GM19328 (cell line): ENCODE data around the gene CCNG1.
"Not testable (repeated sequence)": the region's sequence is repeated elsewhere in the genome, so short reads cannot be mapped to it uniquely, and the experiment has no call there.

Experiments used
- ATAC-seq: cut with Tn5 transposase; IDR thresholded peaks from one replicate; pipeline ENCODE4 v1.9.1; 2021; ENCODE audit warnings: mild to moderate bottlenecking, moderate library complexity; ENCODE audit not compliant: unreplicated experiment

CCNG1 gene

DNA sequence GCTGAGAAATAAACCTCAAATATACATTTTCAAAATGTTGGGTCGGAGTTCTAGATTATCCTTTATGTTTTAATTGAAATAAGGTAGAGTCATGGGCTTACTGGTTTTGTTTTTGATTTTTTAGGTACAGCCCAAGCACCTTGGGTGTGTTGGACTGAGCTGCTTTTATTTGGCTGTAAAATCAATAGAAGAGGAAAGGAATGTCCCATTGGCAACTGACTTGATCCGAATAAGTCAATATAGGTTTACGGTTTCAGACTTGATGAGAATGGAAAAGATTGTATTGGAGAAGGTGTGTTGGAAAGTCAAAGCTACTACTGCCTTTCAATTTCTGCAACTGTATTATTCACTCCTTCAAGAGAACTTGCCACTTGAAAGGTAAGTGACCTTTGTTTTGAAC is 3.6 kb downstream of the CCNG1 start:
- no peak for ATAC-seq

DNA sequence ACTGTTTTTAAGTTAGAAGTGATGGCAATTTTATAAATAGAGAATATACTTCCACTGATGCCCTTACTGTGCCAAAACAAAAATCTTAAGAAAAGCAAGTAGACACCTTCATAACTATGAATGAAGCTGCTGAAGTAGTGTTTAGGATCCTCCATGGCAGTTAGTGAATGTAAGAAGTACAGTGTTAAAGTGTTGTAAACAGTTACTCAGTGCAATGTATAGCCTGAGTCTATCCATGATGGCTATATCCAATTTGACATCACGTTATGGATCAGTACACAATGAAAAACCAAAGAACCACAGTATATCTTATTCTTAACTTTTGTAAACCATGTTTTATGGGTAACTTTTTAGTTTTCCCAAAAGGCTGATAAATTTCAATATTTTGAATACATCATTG is 7.1 kb downstream of the CCNG1 start:
- ATAC-seq = no peak

DNA sequence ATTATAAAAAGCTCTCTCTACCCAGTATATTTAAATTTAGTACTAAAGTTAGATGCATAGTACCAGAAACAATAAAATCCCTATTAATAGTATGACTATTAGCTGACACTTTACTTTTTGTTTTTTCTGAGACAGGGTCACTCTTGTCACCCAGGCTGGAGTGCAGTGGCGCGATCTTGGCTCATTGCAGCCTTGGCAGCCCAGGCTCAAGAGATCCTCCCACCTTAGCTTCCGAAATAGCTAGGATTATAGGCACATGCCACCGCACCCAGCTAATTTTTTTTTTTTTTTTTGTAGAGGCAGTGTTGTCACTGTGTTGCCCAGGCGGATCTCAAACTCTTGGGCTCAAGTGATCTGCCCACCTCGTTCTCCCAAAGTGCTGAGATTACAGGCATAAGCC is 8.0 kb downstream of the CCNG1 start:
- ATAC-seq = no peak

DNA sequence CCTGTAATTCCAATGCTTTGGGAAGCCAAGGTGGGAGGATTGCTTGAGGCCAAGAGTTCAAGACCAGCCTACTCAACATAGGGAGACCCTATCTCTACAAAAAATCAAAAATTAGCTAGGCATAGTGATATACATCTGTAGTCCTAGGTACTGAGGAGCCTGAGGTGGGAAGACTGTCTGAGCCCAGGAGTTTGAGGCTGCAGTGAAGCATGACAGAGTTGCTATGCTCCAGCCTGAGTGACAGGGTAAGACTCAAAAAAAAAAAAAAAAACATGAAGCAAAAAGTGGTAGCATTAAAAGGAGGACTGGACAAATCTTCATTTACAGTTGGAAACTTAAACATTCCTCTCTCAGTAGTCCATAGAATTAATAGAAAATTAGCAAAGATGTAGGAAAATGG is 9.8 kb downstream of the CCNG1 start:
- ATAC-seq = no peak

DNA sequence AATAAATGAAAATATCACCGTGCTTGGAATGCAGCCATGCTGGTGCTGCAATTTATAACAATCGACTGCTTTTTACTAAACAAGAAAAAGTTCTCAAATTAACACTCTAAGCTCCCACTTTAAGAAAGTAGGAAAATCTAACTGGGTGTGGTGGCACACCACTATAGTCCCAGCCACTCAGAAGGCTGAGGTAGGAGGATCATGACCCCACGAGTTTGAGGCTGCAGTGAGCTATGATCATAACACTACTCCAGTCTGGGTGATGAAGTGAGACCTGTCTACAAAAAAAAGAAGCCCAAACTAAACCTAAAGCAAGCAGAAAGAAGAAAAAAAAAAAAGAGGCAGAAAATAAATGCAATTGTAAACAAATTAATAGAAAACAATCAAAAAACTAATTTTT is 10.5 kb downstream of the CCNG1 start:
- ATAC-seq = no peak

DNA sequence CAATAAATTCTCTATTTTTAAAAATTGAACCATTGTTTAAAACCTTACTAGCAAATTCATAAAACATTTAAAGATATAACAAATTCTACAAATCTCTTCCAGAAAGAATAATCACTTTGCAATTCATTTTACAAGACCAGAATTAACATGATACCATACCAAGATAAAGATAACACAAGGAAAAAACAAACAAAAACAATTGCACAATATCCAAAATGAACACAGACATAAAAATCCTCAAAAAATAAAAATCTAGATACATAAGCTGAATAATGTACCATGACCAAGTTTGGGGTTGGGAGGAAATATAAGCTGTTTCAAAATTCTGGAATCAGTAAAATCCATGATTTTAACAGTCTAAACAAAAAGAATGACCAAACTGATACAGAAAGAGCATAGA is 11.1 kb downstream of the CCNG1 start:
- no peak for ATAC-seq

DNA sequence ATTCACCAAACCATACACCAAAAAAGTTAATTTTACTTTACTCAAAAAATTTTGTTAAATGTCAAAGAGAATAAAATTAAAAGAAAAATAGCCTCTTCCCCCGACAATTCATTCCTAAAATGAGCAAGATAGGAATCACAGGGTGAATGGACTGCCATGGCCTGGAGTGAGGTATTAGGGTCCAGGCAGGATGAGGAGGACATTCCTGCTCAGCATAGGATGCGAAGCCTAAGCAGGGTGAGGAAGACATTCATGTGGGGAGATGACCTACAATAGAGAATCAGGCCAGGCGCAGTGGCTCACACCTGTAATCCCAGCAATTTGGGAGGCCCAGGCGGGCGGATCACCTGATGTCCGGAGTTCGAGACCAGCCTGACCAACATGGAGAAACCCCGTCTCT is 14.1 kb downstream of the CCNG1 start:
- ATAC-seq = no peak

DNA sequence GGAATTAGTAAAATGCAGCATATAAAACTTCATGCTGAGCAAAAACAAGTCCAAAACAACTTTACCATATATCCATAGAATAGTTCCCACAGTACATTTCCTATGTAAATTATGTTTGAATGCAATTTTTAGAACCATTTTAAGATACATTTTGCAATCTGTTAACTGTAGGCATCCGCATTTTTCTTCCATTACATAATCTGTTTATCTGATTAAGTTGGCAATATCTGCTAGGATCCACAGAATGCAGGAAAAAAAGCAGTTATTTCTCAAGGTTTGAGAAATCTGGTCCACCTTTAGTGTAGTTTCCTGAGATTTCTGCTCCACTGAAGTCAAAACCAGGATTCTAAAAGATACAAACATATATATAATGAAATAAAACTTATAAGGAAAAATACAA is 16.3 kb downstream of the CCNG1 start:
- no peak for ATAC-seq

DNA sequence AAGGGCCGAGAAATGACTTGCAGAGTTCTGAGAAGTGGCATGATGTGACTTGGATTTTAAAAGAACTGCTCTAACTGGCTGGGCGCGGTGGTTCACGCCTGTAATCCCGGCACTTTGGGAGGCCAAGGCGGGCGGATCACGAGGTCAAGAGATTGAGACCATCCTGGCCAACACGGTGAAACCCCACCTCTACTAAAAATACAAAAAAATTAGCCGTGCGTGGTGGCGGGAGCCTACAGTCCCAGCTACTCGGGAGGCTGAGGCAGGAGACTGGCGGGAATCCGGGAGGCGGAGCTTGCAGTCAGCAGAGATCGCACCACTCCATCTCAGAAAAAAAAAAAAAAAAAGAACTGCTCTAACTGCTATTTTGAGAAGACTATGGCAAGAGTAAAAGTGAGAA is 18.0 kb downstream of the CCNG1 start:
- ATAC-seq = not testable (repeated sequence)

DNA sequence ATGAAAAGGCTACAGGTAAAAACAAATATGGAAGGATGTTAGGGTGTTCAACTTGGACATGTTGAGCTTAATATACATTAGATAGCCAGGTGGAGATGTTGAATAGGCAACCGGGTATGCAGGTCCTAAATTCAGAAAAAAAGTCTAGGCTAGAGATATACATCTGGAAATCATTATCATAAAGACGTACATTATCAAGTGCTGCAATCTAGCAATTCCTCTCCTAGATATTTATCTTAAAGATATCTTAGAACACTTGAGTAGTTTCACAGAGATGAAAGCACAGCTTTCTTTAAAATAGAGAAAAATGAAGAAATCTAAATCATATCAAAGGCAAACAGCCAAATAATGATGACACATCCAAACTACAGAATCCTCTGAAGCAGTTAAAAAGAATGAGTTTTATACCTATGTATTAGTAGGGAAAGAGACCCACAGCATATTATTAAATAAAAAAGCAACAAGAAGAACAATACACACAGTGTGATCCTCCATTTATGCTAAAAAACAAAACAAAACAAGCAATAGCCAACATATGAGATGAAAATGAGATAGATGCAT is 18.7 kb downstream of the CCNG1 start:
- no peak for ATAC-seq

DNA sequence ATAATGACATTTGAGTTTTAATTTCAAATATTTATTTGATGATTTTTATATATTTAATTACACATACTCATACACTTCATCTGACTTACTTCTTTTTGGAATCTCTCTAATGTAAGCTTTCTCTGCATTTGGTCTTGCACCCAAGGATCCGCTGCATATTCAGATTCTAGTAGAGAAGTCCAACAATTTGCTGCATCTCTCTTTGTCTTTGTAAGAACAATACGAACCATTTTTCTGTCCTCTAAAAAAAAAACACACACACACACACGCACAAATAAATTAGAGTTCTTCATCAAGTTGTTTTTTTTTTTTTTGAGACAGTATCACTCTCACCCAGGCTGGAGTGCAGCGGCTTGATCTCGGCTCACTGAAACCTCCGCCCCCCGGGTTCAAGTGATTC is 19.4 kb downstream of the CCNG1 start:
- ATAC-seq = no peak

DNA sequence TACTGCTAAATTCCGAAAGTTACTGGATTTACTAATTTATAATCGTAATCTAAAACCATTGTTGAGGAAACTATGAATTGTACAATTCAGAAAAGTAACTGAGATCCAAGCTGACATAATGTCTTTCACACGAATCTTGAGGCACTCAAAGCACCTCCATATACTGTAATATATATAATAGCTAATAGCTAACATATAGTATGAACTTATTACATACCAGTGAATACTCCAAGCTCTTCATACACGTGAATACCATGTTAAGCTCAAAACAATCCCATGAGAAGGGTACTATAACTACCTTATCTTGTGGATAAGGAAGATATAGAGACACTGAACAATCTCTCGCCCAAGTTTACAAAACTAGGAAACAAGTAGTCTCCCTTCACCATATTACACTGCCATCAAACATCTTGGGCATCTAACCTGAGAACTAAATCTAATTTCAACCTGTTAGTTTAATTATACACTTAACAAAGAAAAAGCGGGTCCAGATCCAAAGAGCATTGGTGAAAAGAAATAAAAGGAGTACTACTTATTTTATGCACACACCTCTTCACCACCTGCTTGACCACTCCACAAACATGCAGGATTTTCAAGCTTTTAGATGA is 21.5 kb downstream of the CCNG1 start:
- no peak for ATAC-seq

DNA sequence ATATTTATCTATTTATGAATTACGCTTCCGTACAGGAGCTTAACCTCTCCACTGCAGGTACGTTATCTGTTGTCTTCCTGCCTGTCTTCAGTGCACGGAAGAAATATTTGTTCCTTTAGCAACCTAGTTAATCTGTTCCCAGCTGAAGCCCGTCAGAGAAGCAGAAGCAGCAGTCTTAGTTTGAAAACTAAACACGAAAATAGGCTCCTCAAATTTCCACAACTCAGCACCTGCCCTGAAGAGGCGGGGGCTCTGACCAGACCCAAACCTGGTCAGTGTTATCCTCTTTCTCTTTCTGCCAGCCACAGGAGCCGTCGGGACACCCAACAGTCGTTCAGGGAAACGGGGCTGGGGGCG is 22.0 kb downstream of the CCNG1 start:
- ATAC-seq = peak; percentile 1

DNA sequence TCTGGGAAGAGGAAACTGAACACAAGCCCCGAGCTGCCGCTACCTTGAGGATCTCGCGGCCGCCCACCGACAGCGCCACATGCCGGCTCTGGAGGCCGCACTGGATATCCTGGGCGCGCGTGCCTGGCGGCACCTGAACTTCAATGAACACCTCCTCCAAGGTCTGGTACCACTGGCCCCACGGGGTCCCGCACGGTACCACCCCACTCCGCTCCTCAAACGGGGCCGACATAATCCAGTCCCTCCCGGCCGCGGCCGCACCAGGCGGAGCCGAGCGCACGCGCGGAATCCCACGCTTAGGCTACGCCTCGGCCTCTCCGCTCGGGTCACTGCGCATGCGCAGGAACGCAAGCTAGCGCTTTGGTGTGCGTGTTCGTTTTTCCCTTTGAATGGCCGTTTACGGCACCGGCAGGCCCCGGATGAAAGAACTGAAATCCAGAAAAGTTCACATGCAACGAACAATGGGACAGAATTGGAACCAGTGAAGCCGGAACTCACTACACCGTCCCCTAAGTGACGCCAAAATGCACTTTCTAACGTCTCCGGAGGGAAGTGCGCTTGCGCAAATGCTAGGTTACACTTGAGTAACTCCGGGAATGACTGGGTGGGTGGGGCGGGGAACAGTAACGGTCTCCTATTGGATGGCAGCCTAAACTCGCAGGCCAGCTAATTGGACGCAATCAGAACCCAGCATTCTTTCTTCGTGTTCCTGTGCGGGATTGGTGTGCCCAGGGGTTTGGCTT is 22.6 kb downstream of the CCNG1 start, which contains the start of gene NUDCD2:
TSS of gene NUDCD2 (minus strand) at position 284 of the 743 bp plus-strand sequence. CDS start at position 232, 52 bp downstream.
- peak; percentile 78 for ATAC-seq

DNA sequence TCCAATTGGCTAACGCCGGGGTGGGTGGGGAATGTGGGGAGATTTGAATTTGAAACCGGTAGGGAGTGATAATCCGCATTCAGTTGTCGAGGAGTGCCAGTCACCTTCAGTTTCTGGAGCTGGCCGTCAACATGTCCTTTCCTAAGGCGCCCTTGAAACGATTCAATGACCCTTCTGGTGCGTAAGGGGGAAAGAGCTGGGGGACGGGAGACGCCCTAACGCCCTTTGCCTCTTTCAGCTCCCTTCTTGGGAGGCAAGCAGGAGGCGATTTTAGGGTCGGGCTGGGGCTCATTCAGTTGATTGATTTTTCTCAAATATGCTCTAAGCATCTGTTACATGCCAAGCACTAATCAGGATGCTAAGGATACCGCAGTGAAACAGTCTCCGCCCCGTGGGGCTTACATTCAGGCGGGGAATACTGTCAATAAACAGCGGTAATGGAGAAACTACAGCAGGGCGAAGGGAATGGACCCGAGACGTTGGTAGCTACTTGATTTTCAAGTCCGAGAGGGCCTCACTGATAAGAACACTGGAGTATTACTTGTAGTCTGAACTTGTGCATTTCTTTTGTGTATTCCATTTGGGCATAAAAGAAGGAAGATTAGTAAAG is 23.3 kb downstream of the CCNG1 start, which contains the start of gene HMMR:
TSS of gene HMMR (plus strand) at position 71 of the 610 bp plus-strand sequence. CDS start at position 132, 61 bp downstream.
- ATAC-seq = no peak

DNA sequence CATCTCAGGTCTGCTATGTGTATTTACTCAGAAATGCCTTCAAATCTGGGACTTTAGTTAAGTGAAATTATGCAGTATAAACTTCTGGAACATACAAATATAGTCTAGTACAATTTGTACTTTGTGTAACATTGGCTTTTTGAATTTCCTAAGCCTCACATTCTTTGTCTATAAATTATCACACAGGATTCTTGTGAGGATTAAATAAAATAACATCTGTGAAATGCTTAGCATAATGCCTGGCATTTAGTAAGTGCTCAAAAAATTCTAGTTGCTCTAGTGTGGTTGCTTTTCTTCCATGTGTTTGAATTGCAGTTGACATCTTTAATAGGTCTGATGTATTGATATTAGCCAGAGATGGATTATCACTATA is 25.7 kb downstream of the CCNG1 start:
- ATAC-seq = no peak

DNA sequence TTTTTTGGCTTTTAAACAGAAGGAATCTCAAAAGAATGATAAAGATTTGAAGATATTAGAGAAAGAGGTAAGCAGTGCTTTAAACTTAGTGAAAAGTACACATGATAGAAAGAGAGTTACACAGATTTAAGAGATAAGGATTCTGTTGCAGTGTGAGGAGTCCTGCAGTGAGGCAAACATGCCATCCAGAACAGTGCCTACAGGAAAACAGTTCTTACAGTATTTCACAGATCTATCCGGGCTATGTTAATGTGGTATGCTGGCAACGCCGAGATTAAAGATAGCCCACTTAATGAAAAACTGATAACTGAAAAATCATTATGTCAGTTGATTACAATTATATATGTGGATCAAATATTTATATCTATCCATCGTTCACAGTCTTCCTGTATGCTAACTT is 30.3 kb downstream of the CCNG1 start:
- no peak for ATAC-seq

DNA sequence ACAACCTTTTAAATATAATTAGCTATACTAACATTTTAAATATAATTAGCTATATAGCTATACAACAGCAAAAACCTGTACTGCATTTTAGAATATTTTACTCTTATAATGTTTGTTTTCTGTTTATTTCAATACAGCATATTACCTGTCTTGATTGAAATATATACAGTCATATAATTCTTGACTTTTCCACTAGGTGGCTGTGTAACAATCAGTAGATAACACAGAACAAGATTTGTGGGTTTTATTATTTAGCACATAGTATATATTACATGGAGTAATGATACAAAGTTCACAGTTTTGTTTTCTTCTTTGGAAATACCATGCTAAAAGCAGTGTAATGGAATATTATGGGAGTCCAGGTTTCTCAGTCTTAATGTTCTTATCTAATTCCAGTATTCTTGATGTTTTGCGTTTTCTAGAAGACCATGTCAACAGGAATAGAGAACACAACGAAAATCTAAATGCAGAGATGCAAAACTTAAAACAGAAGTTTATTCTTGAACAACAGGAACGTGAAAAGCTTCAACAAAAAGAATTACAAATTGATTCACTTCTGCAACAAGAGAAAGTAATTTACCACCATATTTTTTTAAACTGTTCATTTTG is 36.3 kb downstream of the CCNG1 start:
- no peak for ATAC-seq

DNA sequence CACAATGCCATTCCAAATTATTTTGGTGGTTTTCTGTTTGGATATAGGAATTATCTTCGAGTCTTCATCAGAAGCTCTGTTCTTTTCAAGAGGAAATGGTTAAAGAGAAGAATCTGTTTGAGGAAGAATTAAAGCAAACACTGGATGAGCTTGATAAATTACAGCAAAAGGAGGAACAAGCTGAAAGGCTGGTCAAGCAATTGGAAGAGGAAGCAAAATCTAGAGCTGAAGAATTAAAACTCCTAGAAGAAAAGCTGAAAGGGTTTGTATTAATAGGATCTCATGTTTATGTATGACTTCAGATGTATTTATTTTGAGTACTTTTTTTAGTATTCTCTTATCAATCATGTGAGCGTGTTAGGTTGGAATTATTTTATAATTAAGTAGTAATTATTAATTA is 38.0 kb downstream of the CCNG1 start:
- no peak for ATAC-seq

DNA sequence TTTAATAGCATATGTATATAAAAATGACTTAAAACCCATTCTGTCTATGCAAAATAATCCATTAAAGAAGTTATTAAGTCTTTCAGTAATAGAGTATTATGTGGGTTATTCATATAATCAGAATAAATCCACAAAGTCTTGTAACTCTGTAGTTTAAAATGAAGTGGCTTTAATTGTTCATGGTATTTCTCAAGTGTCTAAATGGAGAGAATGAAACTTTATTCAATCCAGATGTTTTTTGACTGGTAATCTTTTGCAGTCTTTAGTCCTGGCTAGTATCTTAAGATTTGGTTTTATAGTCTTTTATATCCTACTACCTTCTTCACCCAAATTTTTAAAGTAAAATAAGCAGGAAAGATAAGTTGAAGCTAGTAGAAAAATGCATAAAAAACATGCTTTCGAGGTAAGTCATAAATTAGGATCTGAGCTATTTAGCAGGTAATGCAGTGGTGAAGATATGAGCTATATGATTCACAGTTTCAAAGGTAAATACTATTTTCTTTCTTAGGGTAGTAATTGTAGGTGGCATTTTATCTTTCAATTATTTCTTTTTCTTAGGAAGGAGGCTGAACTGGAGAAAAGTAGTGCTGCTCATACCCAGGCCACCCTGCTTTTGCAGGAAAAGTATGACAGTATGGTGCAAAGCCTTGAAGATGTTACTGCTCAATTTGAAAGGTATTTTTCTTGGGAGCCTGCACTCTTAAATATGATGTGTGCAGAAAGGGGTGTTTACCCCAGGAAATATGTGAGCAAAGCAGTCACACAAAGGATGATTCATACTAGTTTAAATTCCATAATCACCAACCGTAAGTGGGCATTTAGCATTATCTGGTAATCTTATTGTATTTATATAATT is 41.0 kb downstream of the CCNG1 start:
- no peak for ATAC-seq

DNA sequence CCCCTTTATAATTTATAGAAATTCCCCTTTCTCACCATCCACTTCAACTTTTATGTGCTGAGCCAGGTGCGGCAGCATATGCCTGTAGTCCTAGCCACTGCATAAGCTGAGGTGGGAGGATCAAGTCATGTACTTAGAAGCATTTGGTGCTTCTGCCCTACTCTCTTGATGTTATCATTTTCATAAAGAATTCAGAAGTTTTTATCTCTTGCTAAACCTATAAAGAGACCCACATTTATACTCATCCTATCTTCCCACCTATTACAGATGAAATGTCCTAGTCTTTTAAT is 41.5 kb downstream of the CCNG1 start:
- no peak for ATAC-seq
